Measurements from ENCODE around the gene CCDC88C.

DNA sequence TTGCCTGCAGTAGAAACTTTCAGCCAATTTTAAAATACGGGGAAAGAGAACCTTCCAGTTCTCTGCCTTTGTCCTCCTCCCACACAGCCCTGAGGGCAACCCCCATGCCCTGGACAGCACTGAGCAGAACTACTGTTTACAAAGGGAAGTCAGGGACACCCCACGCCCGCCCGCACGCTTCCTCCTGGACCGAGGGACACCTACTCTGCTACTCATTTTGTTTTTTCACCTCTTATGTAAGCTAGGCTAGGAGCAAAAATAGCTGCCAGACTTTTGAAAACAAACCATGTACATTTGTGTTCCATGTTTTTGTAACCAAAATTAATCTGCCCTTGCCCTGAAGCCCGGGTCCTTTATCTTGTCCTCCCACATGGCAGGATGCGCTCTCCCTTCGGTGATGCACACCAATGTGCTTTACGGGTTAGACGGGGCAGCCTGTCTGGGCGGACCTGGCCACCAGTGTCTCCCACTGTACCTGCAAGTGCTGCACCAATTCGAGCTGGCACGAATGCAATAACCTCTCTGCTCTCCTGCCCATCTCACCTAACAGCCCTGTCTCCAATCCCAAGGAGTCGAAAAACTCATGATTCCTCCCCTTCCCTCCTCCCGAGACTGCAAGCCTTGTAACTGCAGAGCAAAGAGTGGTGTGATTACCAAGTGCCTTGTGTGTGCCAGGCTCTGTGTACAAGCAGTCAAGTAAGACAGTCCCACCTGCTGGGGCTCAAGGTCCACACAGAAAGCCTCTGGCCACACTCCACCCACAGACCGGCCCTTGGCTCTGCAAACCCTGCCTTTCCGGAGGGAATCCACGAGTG, 85.2 kb downstream of the CCDC88C start:
- TF ChIP-seq, protein P1, sequence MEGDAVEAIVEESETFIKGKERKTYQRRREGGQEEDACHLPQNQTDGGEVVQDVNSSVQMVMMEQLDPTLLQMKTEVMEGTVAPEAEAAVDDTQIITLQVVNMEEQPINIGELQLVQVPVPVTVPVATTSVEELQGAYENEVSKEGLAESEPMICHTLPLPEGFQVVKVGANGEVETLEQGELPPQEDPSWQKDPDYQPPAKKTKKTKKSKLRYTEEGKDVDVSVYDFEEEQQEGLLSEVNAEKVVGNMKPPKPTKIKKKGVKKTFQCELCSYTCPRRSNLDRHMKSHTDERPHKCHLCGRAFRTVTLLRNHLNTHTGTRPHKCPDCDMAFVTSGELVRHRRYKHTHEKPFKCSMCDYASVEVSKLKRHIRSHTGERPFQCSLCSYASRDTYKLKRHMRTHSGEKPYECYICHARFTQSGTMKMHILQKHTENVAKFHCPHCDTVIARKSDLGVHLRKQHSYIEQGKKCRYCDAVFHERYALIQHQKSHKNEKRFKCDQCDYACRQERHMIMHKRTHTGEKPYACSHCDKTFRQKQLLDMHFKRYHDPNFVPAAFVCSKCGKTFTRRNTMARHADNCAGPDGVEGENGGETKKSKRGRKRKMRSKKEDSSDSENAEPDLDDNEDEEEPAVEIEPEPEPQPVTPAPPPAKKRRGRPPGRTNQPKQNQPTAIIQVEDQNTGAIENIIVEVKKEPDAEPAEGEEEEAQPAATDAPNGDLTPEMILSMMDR (IDR thresholded peaks at IDR 0.05): no peak
- no peak for TF ChIP-seq POLR2AphosphoS5 (IDR thresholded peaks at IDR 0.05)

All from upper lobe of left lung (tissue), 4 donors.